Stomach smooth muscle (tissue), 2 donors: ENCODE data around the gene VGF.

Experiments
- H3K27ac ChIP-seq: one replicate; pipeline ENCODE4 v1.7.0; 2013; ENCODE audit warnings: mild to moderate bottlenecking, low read length, inconsistent platforms
- H3K27me3 ChIP-seq, 2 donors: one replicate each; pipeline ENCODE4 v1.7.0; 2013; ENCODE audit warnings: low read length in 2 of 2; ENCODE audit not compliant: insufficient read depth in 2 of 2, control insufficient read depth in 1 of 2
- H3K36me3 ChIP-seq, 2 donors: one replicate each; pipeline ENCODE4 v1.7.0; 2013; ENCODE audit warnings: low read length in 2 of 2; ENCODE audit not compliant: control insufficient read depth in 2 of 2, insufficient read depth in 2 of 2
- H3K4me1 ChIP-seq: one replicate; pipeline ENCODE4 v1.7.0; 2013; ENCODE audit warnings: low read length; ENCODE audit not compliant: control insufficient read depth, insufficient read depth
- H3K4me3 ChIP-seq, 2 donors: one replicate each; pipeline ENCODE4 v1.7.0; 2013; ENCODE audit warnings: low read length in 2 of 2
- H3K9ac ChIP-seq, 2 donors: one replicate each; pipeline ENCODE4 v1.7.0; 2013; ENCODE audit warnings: low read length in 2 of 2, mild to moderate bottlenecking in 1 of 2
- H3K9me3 ChIP-seq, 2 donors: one replicate each; pipeline ENCODE4 v1.7.0; 2013; ENCODE audit warnings: low read length in 2 of 2; ENCODE audit not compliant: control insufficient read depth in 2 of 2
- donor health status: healthy.
- donor health status: Pancreatic carcinoma.

Gene VGF

DNA sequence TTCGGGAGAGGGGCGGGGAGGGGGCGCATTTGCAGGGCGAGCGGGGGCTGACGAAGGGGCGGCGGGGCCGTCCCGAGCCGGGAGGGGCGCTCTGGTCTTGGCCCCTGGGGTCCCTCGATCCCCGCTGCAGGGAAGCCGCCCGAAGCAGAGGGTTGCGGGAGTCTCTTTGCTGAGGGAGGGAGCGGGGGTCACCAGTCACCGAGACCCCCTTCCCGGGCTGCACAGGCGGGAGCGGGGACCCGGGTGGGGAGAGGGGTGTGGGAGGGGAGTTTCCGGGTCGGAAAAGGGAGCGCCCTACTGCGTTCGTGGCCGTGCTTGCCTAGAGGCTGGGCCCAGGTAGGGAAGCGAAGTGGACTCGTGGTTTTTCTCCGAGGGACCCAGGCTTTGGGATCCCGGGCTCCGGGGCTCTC is 10.7 kb downstream of the VGF start:
- Histone ChIP-seq H3K27me3 (peaks cover 0 to 4% of the 10 kb centered on the region in 2 donors), H3K4me3 (peak overlapping the region; percentile 65 to 77), H3K4me1 (peaks cover 10% of the 10 kb centered on the region), H3K9me3 (no peaks in the 10 kb centered on the region), H3K36me3 (peaks cover 8 to 12% of the 10 kb centered on the region in 2 donors), H3K9ac (peak overlapping the region; percentile 55 to 67), H3K27ac (no peak overlapping the region)

DNA sequence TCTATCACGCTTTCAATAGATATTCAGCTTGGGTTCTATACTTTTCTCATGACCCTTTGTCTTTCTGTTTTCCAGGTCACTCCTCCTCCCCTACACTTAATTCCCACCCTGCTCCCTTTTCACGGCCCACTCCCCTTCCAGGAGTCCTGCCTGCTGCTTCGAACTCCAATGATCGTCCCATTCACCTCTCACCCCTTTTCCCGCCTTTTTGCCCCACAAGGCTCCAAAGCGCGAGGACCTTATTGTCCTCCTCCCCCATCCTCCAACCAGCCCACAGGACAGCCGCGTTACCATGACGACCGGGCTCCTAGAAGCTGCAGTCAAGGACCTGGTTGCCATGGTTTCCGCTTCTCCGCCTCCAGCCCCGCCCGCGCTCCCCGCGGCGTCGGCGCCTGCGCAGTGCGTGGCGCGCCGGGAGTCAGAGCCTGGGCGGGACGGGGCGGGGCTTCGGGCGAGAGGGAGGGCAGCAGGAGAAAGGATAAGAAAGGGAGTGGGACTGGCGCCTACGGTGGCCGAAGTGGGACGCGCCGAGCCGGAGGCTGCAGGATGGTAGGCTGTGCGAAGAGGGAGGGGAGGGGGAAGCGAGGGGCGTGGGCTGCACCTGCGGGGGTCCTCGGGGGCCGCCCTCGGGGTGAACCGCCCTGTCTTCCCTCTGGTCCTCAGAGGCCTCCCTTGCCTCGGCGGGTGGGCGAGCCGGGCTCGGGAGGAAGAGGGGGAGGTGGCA is 11.2 kb downstream of the VGF start, which contains the start of gene AP1S1:
AP1S1 (plus strand) TSS at position 508 of the 724 bp plus-strand sequence; CDS start at position 547, 39 bp downstream.
- Histone ChIP-seq H3K4me3 (peak within 1 kb of the TSS; percentile 65 to 77), H3K36me3 (peaks cover 6% of the 10 kb centered on the region in 2 donors), H3K9ac (peak within 1 kb of the TSS; percentile 55 to 67), H3K27ac (no peak within 1 kb of the TSS), H3K27me3 (peaks cover 0 to 1% of the 10 kb centered on the region in 2 donors), H3K4me1 (peaks cover 10% of the 10 kb centered on the region), H3K9me3 (no peaks in the 10 kb centered on the region)

- H3K9me3 ChIP-seq = no peaks in the 10 kb centered on the region
- peaks cover 10% of the 10 kb centered on the region for H3K4me1 ChIP-seq
- no peak overlapping the region for H3K9ac ChIP-seq
- no peaks in the 10 kb centered on the region for H3K36me3 ChIP-seq
- H3K27me3 ChIP-seq = peaks cover 0 to 3% of the 10 kb centered on the region in 2 donors
- no peak overlapping the region for H3K4me3 ChIP-seq
- no peak overlapping the region for H3K27ac ChIP-seq
Observed at GRCh38 chr7:101151908-101152651, 13.3 kb downstream of the VGF start.

DNA sequence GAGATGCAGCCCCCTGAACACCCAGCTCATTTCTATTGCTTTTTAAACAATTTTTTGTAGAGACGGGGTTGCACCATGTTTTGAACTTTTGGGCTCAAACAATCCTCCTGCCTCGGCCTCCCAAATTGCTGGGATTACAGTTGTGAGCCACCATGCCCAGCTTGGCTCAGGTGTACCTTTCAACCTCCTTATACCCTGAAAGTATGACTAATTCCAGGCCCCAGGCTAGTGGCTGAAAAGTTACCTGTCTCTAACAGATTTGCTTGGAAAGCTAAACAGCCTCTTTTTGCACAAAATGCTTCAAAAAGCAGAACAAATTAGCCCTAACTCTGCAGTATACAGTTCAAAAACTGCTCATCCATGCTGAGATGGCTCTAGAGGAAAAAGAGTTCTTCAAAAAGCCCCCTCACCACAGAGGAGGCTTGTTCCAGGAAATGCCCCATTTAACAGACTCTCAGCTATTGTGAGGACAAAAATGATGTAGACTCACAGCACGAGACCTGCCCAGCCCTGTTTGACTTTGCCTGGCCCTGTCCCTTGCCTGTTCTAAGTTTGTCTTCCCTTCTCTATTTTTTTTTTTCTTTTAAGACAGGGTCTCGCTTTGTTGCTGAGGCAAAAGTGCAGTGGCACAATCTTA is 24.5 kb downstream of the VGF start:
- Histone ChIP-seq H3K9me3 (no peaks in the 10 kb centered on the region), H3K36me3 (no peaks in the 10 kb centered on the region), H3K4me3 (no peak overlapping the region), H3K27ac (no peak overlapping the region), H3K27me3 (peaks cover 0 to 2% of the 10 kb centered on the region in 2 donors), H3K4me1 (peaks cover 14% of the 10 kb centered on the region), H3K9ac (no peak overlapping the region)

GRCh38 chr7:101140339-101140699 is 25.1 kb downstream of the VGF start:
- Histone ChIP-seq H3K36me3 (no peaks in the 10 kb centered on the region), H3K9me3 (no peaks in the 10 kb centered on the region), H3K9ac (no peak overlapping the region), H3K27ac (no peak overlapping the region), H3K27me3 (peaks cover 0 to 2% of the 10 kb centered on the region in 2 donors), H3K4me3 (no peak overlapping the region), H3K4me1 (peaks cover 14% of the 10 kb centered on the region)

GRCh38 chr7:101138213-101138870 is 27.0 kb downstream of the VGF start:
- peak overlapping the region; percentile 21 to 52 for H3K9ac ChIP-seq

GRCh38 chr7:101137651-101138212 is 27.6 kb downstream of the VGF start:
- peaks cover 8% of the 10 kb centered on the region for H3K4me1 ChIP-seq
- peak overlapping the region; percentile 21 to 52 for H3K9ac ChIP-seq
- no peaks in the 10 kb centered on the region for H3K36me3 ChIP-seq
- H3K4me3 ChIP-seq = no peak overlapping the region
- no peak overlapping the region for H3K27ac ChIP-seq
- H3K9me3 ChIP-seq = no peaks in the 10 kb centered on the region
- no peaks in the 10 kb centered on the region for H3K27me3 ChIP-seq

More at GRCh38 chr7:101138213-101138870, 27.0 kb downstream of the VGF start:
- peaks cover 0 to 2% of the 10 kb centered on the region in 2 donors for H3K27me3 ChIP-seq
- no peaks in the 10 kb centered on the region for H3K9me3 ChIP-seq
- H3K36me3 ChIP-seq = no peaks in the 10 kb centered on the region
- H3K4me3 ChIP-seq = peak overlapping the region; percentile 49 to 52
- peaks cover 8% of the 10 kb centered on the region for H3K4me1 ChIP-seq
- no peak overlapping the region for H3K27ac ChIP-seq

DNA sequence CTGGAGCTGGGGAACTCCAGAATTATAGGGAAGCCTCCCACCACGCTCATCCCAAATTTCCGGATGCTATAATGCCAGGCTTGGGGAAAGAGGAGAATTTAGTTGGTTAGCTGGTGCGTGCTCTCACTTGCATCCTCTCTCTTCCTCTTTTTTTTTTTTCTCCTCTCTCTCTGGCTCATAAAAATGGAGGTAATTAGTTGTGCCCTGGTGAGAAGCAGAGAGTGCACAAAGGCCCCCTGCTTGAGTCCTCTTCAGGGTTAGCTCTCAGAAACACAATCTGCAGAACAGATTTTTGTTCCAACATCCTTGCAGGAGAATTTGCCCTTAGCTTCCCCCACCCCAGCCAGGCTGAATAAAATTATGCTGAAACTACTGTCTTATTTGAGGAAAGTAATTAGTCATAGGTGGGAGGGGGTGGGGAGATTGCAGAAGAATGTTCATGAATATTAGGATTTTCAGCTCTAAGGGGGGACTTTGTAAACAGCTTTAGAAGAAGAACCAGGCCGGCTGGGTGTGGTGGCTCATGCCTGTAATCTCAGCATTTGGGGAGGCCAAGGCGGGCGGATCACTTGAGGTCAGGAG is 30.9 kb downstream of the VGF start:
- Histone ChIP-seq H3K9ac (no peak overlapping the region), H3K4me1 (peaks cover 8% of the 10 kb centered on the region), H3K36me3 (no peaks in the 10 kb centered on the region), H3K27me3 (no peaks in the 10 kb centered on the region), H3K27ac (no peak overlapping the region), H3K9me3 (no peaks in the 10 kb centered on the region), H3K4me3 (no peak overlapping the region)

DNA sequence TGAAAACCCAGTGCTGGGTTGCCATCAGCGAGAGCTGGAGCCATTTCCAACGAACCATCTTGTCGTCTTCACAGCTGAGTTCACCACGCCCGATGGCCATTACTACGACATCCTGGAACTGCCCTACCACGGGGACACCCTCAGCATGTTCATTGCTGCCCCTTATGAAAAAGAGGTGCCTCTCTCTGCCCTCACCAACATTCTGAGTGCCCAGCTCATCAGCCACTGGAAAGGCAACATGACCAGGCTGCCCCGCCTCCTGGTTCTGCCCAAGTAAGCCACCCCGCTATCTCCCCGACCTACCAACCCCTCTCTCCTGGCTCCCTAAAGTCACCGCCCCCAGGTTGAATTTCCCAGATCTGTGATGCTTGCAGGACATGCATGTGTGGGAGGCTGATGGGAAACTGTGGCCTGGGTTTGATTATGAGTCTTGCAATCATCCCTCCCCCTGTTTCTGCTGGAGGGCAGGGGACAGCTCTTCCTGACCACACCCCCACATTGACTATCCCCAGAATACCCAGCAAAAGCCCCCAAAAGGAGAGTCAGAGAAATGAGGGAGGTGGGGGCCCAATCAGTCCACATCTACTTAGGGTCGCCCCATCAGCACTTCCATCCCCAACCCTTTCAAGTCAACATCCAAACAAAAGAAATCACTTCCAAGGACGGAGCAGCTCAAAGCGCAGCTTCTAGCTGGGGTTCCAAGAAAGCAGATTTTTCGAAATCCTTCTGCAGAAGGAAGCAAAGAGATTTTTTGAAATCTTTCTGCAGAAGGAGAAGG is 31.6 kb downstream of the VGF start:
- Histone ChIP-seq H3K4me3 (no peak overlapping the region), H3K27ac (no peak overlapping the region), H3K36me3 (no peaks in the 10 kb centered on the region), H3K4me1 (peaks cover 8% of the 10 kb centered on the region), H3K9ac (no peak overlapping the region), H3K27me3 (no peaks in the 10 kb centered on the region), H3K9me3 (no peaks in the 10 kb centered on the region)
